Glutamatergic neuron (in vitro differentiated cells): ENCODE measurements around the gene TEX2. TPM values are rescaled to one million over a fixed set of nuclear protein-coding genes. Genes with fewer than 3 reads are reported as not detected.

ENCODE experiments used
- DNase-seq: peaks from one replicate; pipeline ENCODE4 v3.0.0; 2022
- H3K27ac Mint-ChIP-seq: one replicate; pipeline ENCODE4 v1.8.0; 2020; ENCODE audit warnings: mild to moderate bottlenecking, mixed read lengths, inconsistent platforms; ENCODE audit not compliant: unreplicated experiment
- H3K27me3 Mint-ChIP-seq: one replicate; pipeline ENCODE4 v1.8.0; 2020; ENCODE audit warnings: mild to moderate bottlenecking, moderate library complexity, mixed read lengths, inconsistent platforms; ENCODE audit not compliant: unreplicated experiment
- H3K36me3 Mint-ChIP-seq: one replicate; pipeline ENCODE4 v1.8.0; 2020; ENCODE audit warnings: mild to moderate bottlenecking, mixed read lengths, inconsistent platforms; ENCODE audit not compliant: unreplicated experiment
- H3K4me1 Mint-ChIP-seq: one replicate; pipeline ENCODE4 v1.8.0; 2020; ENCODE audit warnings: mild to moderate bottlenecking, low read depth, mixed read lengths, inconsistent platforms; ENCODE audit not compliant: unreplicated experiment
- H3K4me3 Mint-ChIP-seq: one replicate; pipeline ENCODE4 v1.8.0; 2020; ENCODE audit warnings: mild to moderate bottlenecking, mixed read lengths, inconsistent platforms; ENCODE audit not compliant: unreplicated experiment
- H3K9me3 Mint-ChIP-seq: one replicate; pipeline ENCODE4 v1.8.0; 2020; ENCODE audit warnings: mild to moderate bottlenecking, moderate library complexity, mixed read lengths, inconsistent platforms; ENCODE audit not compliant: unreplicated experiment
- total RNA-seq: library from RNA; stranded (reverse); fragmentation: NEBNext Ultra II Directional; extraction: Animal tissue kit (Norgen Biotek cat#: 25700); gene quantifications from one replicate; pipeline ENCODE4 v1.2.1, GENCODE V29; 2021; ENCODE audit not compliant: unreplicated experiment
- TF ChIP-seq, protein P1 (sequence below): fragments of 200-600 bp; sonication (generic); IDR thresholded peaks from one replicate; pipeline ENCODE4 v1.5.0; 2021; ENCODE audit not compliant: partially characterized antibody, unreplicated experiment

The TEX2 gene
- total RNA-seq, 1 donor from 2014 or later = 11.7 TPM

DNA sequence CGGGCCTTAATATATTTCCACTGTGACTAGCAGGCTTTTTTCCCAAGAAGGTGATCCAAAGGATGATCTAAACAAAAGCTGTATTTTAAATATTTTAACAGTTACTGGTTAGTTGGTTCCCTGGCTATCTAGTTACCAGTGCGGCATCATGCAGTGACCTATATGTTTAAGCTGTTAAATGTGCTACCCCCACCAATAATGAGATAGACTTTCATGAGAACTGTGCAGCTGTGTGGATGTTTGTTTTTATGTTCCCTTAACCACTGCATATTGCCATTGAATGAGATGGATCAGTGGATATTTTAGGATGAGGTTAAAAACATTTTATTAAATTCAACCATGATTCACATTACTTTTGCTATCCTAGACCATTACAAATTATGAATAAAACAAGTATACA, 150.1 kb downstream of the TEX2 start:
- H3K27ac Mint-ChIP-seq = no peak overlapping the region
- TF ChIP-seq, protein P1, sequence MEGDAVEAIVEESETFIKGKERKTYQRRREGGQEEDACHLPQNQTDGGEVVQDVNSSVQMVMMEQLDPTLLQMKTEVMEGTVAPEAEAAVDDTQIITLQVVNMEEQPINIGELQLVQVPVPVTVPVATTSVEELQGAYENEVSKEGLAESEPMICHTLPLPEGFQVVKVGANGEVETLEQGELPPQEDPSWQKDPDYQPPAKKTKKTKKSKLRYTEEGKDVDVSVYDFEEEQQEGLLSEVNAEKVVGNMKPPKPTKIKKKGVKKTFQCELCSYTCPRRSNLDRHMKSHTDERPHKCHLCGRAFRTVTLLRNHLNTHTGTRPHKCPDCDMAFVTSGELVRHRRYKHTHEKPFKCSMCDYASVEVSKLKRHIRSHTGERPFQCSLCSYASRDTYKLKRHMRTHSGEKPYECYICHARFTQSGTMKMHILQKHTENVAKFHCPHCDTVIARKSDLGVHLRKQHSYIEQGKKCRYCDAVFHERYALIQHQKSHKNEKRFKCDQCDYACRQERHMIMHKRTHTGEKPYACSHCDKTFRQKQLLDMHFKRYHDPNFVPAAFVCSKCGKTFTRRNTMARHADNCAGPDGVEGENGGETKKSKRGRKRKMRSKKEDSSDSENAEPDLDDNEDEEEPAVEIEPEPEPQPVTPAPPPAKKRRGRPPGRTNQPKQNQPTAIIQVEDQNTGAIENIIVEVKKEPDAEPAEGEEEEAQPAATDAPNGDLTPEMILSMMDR = no peak
- DNase-seq = no peak
- no peaks in the 10 kb centered on the region for H3K27me3 Mint-ChIP-seq
- H3K9me3 Mint-ChIP-seq = no peaks in the 10 kb centered on the region
- H3K4me1 Mint-ChIP-seq = no peaks in the 10 kb centered on the region
- no peaks in the 10 kb centered on the region for H3K36me3 Mint-ChIP-seq
- no peak overlapping the region for H3K4me3 Mint-ChIP-seq

DNA sequence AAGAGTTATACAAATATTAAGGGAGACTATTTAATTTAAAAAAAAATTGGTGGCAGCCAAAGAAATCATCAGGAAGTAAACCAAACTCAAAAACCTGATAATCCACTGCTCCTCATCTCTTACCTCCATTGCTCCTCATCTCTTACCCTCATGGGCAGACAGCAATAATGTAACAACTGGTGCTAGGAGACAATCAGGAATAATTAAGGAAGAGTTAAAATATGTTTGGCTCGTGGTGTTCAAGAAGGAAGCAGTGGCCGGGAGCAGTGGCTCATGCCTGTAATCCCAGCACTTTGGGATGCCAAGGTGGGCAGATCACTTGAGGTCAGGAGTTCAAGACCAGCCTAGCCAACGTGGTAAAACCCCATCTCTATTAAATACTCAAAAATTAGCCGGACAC, 151.2 kb downstream of the TEX2 start:
- no peak overlapping the region for H3K27ac Mint-ChIP-seq
- no peaks in the 10 kb centered on the region for H3K9me3 Mint-ChIP-seq
- no peaks in the 10 kb centered on the region for H3K4me1 Mint-ChIP-seq
- TF ChIP-seq, protein P1 = no peak
- no peaks in the 10 kb centered on the region for H3K27me3 Mint-ChIP-seq
- no peak overlapping the region for H3K4me3 Mint-ChIP-seq
- H3K36me3 Mint-ChIP-seq = no peaks in the 10 kb centered on the region
- no peak for DNase-seq

DNA sequence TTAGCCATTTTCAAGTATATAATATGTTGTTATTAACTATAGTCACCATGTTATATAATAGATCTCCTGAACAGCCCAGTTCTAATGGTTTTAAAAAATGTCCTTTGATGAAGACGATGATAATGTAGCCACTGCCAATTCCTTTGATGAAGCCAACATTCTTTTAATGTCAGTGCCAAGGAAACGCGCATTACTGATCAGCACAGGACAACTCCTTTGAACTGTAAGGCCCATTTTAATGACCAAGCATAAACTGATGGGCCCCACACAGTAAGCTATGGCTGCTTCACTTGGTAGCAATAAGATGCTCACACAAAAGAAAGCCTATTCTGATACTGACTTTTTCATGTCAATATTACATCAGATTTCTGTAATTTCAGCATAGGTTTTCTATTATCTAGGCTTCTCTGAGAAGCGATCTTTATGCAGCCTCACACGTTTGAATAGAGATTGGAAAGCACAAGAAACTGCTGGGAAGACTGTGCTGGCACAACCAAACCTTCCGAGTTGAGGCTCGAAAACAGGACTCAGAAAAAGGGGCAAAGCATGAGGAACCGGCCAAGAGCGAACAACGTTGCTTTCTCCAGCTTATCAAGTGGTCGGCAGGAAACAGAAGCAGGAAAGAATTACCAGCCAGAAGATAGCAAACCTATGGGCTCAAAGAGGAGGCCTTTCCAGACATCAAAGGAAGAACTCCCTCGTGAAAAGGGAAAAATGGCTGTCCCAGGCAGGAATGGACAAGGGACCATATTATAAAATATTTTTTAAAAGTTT, 152.5 kb downstream of the TEX2 start:
- H3K4me3 Mint-ChIP-seq = no peak overlapping the region

DNA sequence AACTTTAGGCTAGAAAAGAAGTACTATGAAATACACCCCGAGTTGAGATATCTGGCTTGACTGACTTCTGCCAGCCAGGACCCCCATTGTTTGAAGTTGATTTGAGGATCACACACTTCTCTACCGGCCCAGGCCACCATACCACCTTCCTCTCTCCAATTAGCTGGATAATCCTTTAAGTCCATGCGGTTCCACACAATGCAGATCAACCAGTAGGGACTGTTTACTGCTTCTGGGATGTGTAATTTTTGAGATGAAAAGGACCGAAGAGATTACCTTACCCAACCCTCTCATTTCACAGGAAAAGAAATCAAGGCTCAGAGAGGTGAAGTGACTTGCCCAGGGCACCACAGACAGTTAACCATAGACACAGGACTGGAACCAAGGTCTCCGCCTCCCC, 153.7 kb downstream of the TEX2 start:
- Mint-ChIP-seq H3K27ac (no peak overlapping the region), H3K4me3 (no peak overlapping the region), H3K27me3 (no peaks in the 10 kb centered on the region), H3K36me3 (no peaks in the 10 kb centered on the region), H3K4me1 (peaks cover 2% of the 10 kb centered on the region), H3K9me3 (no peaks in the 10 kb centered on the region)
- DNase-seq = no peak
- TF ChIP-seq, protein P1 = no peak

More for the DNA sequence above, 152.5 kb downstream of the TEX2 start:
- DNase-seq = no peak
- no peaks in the 10 kb centered on the region for H3K27me3 Mint-ChIP-seq
- H3K27ac Mint-ChIP-seq = no peak overlapping the region
- TF ChIP-seq, protein P1 = no peak
- peaks cover 2% of the 10 kb centered on the region for H3K4me1 Mint-ChIP-seq
- H3K36me3 Mint-ChIP-seq = no peaks in the 10 kb centered on the region
- no peaks in the 10 kb centered on the region for H3K9me3 Mint-ChIP-seq

DNA sequence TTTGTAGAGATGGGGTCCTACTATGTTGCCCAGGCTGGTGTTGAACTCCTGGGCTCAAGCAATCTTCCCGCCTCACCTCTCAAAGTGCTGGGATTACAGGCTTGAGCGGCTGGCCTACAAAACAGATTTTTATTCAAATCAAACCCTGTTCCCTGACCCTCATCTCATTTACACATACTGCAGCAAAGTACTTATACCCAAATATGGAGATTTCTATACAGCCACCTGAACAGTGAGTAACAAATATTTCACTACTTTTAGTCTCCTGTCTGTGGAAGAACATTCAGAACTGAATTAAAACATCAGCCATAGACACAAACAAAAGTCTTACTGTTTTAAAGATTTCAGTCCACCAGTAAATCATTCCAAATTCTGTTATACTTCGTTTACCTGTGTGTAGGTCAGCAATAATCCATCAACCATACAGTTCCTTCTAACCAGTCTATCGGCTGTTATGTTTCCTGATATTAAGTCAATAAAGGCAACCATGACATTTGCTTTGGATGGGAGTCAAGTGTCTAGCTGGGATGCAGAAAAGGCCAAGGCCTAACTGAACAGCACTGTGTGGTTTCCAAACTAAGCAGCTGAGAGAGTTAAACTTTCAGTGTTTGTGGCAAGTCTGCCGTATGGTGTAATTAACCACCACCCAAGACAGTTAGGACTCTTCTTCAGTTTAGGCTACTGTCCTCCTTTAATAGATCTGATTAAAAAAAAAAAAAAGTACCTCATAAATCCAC, 155.4 kb downstream of the TEX2 start:
- TF ChIP-seq, protein P1 = no peak
- no peak overlapping the region for H3K27ac Mint-ChIP-seq
- no peak for DNase-seq

More for the DNA sequence above, 155.4 kb downstream of the TEX2 start:
- H3K36me3 Mint-ChIP-seq = no peaks in the 10 kb centered on the region
- H3K4me3 Mint-ChIP-seq = no peak overlapping the region
- H3K27me3 Mint-ChIP-seq = no peaks in the 10 kb centered on the region
- H3K9me3 Mint-ChIP-seq = no peaks in the 10 kb centered on the region
- peaks cover 3% of the 10 kb centered on the region for H3K4me1 Mint-ChIP-seq
